Lung (tissue), 12 donors: Measurements from ENCODE around the gene CD27. TPM values are rescaled to one million over a fixed set of nuclear protein-coding genes. Genes with fewer than 3 reads are reported as not detected.
A peak's percentile ranks its signal among the peaks of the same experiment; 100 is the strongest.

ENCODE experiments used
- ATAC-seq: fragments of 200-7000 bp; cut with Tn5 transposase; one replicate; pipeline ENCODE4 v1.9.1; 2020; ENCODE audit warnings: moderate number of reproducible peaks; ENCODE audit not compliant: insufficient read depth, low FRiP score
- DNase-seq, 3 donors: peaks; one replicate each; pipeline ENCODE4 v3.0.0-alpha.2; 2013 to 2017
- H3K27ac ChIP-seq, 2 donors: one replicate each; pipeline ENCODE4 v1.5.1; 2013; ENCODE audit warnings: mild to moderate bottlenecking in 2 of 2, moderate library complexity in 2 of 2, control low read depth in 1 of 2, inconsistent platforms in 1 of 2, low read depth in 1 of 2, low read length in 1 of 2
- H3K27me3 ChIP-seq, 3 donors: one replicate each; pipeline ENCODE4 v1.5.1; 2013; ENCODE audit warnings: low read length in 2 of 3; ENCODE audit not compliant: control insufficient read depth in 3 of 3, insufficient read depth in 3 of 3
- H3K36me3 ChIP-seq, 4 donors: one replicate each; pipeline ENCODE4 v1.5.1; 2013; ENCODE audit warnings: low read length in 4 of 4, mild to moderate bottlenecking in 1 of 4, moderate library complexity in 1 of 4; ENCODE audit not compliant: control insufficient read depth in 4 of 4, insufficient read depth in 4 of 4
- H3K4me1 ChIP-seq, 5 donors: one replicate each; pipeline ENCODE4 v1.5.1; 2013; ENCODE audit warnings: low read length in 5 of 5, mild to moderate bottlenecking in 2 of 5, moderate library complexity in 1 of 5; ENCODE audit not compliant: control insufficient read depth in 5 of 5, insufficient read depth in 5 of 5
- H3K4me3 ChIP-seq: one replicate; pipeline ENCODE4 v1.5.1; 2013; ENCODE audit warnings: mild to moderate bottlenecking, control low read depth, moderate library complexity
- H3K9ac ChIP-seq, 2 donors: one replicate each; pipeline ENCODE4 v1.5.1; 2013; ENCODE audit warnings: low read length in 2 of 2, control low read depth in 1 of 2; ENCODE audit not compliant: insufficient read depth in 1 of 2
- H3K9me3 ChIP-seq, 4 donors: one replicate each; pipeline ENCODE4 v1.5.1; 2013; ENCODE audit warnings: low read length in 3 of 4, mild to moderate bottlenecking in 1 of 4, moderate library complexity in 1 of 4; ENCODE audit not compliant: control insufficient read depth in 4 of 4, insufficient read depth in 3 of 4
- CTCF ChIP-seq: IDR thresholded peaks from 2 replicates; pipeline ENCODE4 v1.5.1; 2012; ENCODE audit warnings: mild to moderate bottlenecking; ENCODE audit errors: control extremely low read depth, extremely low read depth
- WGBS, 2 donors: extraction: QIAGEN DNeasy Blood & Tissue Kit; methylation state at CpG; one replicate each; pipeline ENCODE4 v1.1.7; 2013; 5-methylcytosine and 5-hydroxymethylcytosine counted together
- polyA plus RNA-seq, 2 donors: library from polyadenylated mRNA; stranded (reverse); fragments of 200-250 nt; gene quantifications; one replicate each; pipeline ENCODE4 v1.2.1, GENCODE V29; 2013
- total RNA-seq, 2 donors: library from RNA; depleted of rRNA in 1 of 2; stranded (reverse); fragments of >200 nt in 1 of 2; gene quantifications; one replicate each; pipeline ENCODE4 v1.2.1, GENCODE V29; 2014 to 2021
- donor health status: control.
- donor health status: control.
- donor health status: Bipolar disorder and iron deficiency.
- donor health status: healthy.
- donor health status: DM: yes; HTN: yes; CAD: no.

The CD27 gene
- total and polyA plus RNA-seq, 4 donors: 1.5 to 3.1 (median 1.9) TPM

GRCh38 chr12:6404390-6404789, 40.4 kb upstream of the CD27 start:
- H3K27ac ChIP-seq: no peak overlapping the region
- DNase-seq (no peak), ATAC-seq (no peak)
- H3K4me1 ChIP-seq: no peaks in the 10 kb centered on the region
- H3K9ac ChIP-seq: no peak overlapping the region
- TF ChIP-seq CTCF: no peak
- H3K36me3 ChIP-seq: peaks cover 0 to 1% (median 0%) of the 10 kb centered on the region in 4 donors
- no peaks in the 10 kb centered on the region for H3K27me3 ChIP-seq
- WGBS, 2 donors: 90 to 97% methylated on average over 5 of the region's 5 CpGs
- H3K4me3 ChIP-seq: no peak overlapping the region
- no peaks in the 10 kb centered on the region for H3K9me3 ChIP-seq

GRCh38 chr12:6405963-6406362, 38.8 kb upstream of the CD27 start:
- H3K27ac ChIP-seq: no peak overlapping the region
- TF ChIP-seq CTCF: no peak
- no peaks in the 10 kb centered on the region for H3K27me3 ChIP-seq
- H3K36me3 ChIP-seq: no peaks in the 10 kb centered on the region
- WGBS, 2 donors: 63 to 85% methylated on average over 6 of the region's 6 CpGs
- ATAC-seq: no peak
- H3K9ac ChIP-seq: no peak overlapping the region
- no peaks in the 10 kb centered on the region for H3K9me3 ChIP-seq
- DNase-seq: peak in 1 of 3 donors; percentile 45
- H3K4me1 ChIP-seq: no peaks in the 10 kb centered on the region
- H3K4me3 ChIP-seq: no peak overlapping the region

GRCh38 chr12:6407236-6407954, 37.4 kb upstream of the CD27 start:
- H3K27ac ChIP-seq: no peak overlapping the region
- H3K27me3 ChIP-seq: no peaks in the 10 kb centered on the region
- ATAC-seq: no peak
- H3K9ac ChIP-seq: no peak overlapping the region
- H3K9me3 ChIP-seq: no peaks in the 10 kb centered on the region
- no peak overlapping the region for H3K4me3 ChIP-seq
- no peak for DNase-seq
- H3K36me3 ChIP-seq: no peaks in the 10 kb centered on the region
- WGBS, 2 donors: 92 to 95% methylated on average over 10 of the region's 10 CpGs
- H3K4me1 ChIP-seq: no peaks in the 10 kb centered on the region
- no peak for TF ChIP-seq CTCF

GRCh38 chr12:6416596-6416995, 28.2 kb upstream of the CD27 start:
- DNase-seq: no peak
- Histone ChIP-seq H3K4me3 (no peak overlapping the region), H3K4me1 (no peaks in the 10 kb centered on the region), H3K9me3 (no peaks in the 10 kb centered on the region), H3K36me3 (no peaks in the 10 kb centered on the region), H3K9ac (no peak overlapping the region), H3K27ac (peak overlapping the region in 1 of 2 donors; percentile 16), H3K27me3 (no peaks in the 10 kb centered on the region)
- 45 to 68% methylated on average over 3 of the region's 3 CpGs for WGBS, 2 donors
- no peak for TF ChIP-seq CTCF
- ATAC-seq: no peak
